A549 (cell line): Measurements from ENCODE around the gene STAM.

Experiments
- EP300 ChIP-seq, 2 experiments: fragments of >200 bp; sonication (Bioruptor Twin); formaldehyde crosslinking; IDR thresholded peaks; 2 replicates in 1 of 2; 3 replicates in 1 of 2; pipeline ENCODE4 v1.6.1; 2016 to 2017
- FOSL2 ChIP-seq, 2 experiments: fragments of 450-650 bp in 1 of 2; fragments of >200 bp in 1 of 2; sonication (Bioruptor Twin) in 1 of 2; formaldehyde crosslinking; IDR thresholded peaks; 2 replicates each; pipeline versions ENCODE4 v1.5.0 to v1.6.1; 2016 to 2020; ENCODE audit warnings: mild to moderate bottlenecking in 1 of 2, moderate library complexity in 1 of 2
- HDAC2 ChIP-seq: fragments of 200-600 bp; sonication (generic); IDR thresholded peaks from 2 replicates; pipeline ENCODE4 v1.6.1; 2016
- JUN ChIP-seq, 2 experiments: fragments of >200 bp; sonication (Bioruptor Twin); formaldehyde crosslinking; IDR thresholded peaks; 2 replicates in 1 of 2; 3 replicates in 1 of 2; pipeline ENCODE4 v1.6.1; 2016 to 2017
- JUNB ChIP-seq: fragments of >200 bp; sonication (Bioruptor Twin); formaldehyde crosslinking; IDR thresholded peaks from 2 replicates; pipeline ENCODE4 v1.6.1; 2016
- KDM5A ChIP-seq: fragments of 200-600 bp; sonication (generic); IDR thresholded peaks from 2 replicates; pipeline ENCODE4 v1.6.1; 2016; ENCODE audit warnings: antibody characterized with exemption, mild to moderate bottlenecking
- TF ChIP-seq, protein P1 (sequence below): fragments of >200 bp; sonication (Bioruptor Twin); formaldehyde crosslinking; IDR thresholded peaks from 3 replicates; pipeline ENCODE4 v1.5.1; 2016
- TF ChIP-seq, protein P2 (sequence below): fragments of 450-650 bp; IDR thresholded peaks from 2 replicates; pipeline ENCODE4 v1.6.1; 2014; ENCODE audit warnings: antibody characterized with exemption

DNA sequence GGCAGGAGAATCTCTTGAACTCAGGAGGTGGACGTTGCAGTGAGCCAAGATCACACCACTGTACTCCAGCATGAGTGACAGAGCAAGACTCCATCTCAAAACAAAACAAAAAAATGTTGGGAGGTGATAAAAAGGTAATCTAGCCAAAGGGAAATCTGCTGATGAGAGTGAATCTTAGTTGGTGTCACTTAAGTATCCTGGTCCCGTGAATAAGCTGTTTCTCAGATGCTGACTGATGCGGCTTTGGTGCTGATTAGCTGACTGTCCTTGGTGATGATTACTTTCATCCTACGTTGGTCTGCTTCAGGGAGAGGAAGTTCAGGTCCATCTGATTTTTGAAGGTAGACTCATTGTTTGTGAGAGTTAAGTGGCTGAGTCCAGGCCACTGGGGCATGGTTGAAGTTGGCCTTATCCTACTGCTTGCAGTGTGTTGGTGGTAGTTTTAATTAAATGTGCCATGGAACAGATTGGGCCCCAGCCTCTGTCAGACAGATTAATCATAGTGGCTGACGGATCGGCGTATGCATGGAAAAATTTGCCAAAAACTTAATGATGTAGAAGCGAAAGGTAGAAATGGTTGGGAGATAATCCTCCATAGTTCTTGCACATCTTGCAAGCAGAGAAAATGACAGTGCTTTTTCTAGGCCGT is 90.6 kb downstream of the STAM start:
- TF ChIP-seq, protein P1, sequence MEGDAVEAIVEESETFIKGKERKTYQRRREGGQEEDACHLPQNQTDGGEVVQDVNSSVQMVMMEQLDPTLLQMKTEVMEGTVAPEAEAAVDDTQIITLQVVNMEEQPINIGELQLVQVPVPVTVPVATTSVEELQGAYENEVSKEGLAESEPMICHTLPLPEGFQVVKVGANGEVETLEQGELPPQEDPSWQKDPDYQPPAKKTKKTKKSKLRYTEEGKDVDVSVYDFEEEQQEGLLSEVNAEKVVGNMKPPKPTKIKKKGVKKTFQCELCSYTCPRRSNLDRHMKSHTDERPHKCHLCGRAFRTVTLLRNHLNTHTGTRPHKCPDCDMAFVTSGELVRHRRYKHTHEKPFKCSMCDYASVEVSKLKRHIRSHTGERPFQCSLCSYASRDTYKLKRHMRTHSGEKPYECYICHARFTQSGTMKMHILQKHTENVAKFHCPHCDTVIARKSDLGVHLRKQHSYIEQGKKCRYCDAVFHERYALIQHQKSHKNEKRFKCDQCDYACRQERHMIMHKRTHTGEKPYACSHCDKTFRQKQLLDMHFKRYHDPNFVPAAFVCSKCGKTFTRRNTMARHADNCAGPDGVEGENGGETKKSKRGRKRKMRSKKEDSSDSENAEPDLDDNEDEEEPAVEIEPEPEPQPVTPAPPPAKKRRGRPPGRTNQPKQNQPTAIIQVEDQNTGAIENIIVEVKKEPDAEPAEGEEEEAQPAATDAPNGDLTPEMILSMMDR: no peak
- TF ChIP-seq EP300 (IDR thresholded peaks at IDR 0.05): no peak
- TF ChIP-seq, protein P2, sequence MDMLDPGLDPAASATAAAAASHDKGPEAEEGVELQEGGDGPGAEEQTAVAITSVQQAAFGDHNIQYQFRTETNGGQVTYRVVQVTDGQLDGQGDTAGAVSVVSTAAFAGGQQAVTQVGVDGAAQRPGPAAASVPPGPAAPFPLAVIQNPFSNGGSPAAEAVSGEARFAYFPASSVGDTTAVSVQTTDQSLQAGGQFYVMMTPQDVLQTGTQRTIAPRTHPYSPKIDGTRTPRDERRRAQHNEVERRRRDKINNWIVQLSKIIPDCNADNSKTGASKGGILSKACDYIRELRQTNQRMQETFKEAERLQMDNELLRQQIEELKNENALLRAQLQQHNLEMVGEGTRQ: no peak
- no peak for TF ChIP-seq KDM5A
- TF ChIP-seq FOSL2 (IDR thresholded peaks at IDR 0.05): no peak
- TF ChIP-seq FOSL2 (CRISPR knock-in tag; IDR thresholded peaks at IDR 0.05): no peak
- TF ChIP-seq JUN (IDR thresholded peaks at IDR 0.05): no peak
- TF ChIP-seq JUNB: no peak
- no peak for TF ChIP-seq HDAC2
